ENCODE data around the gene CHADL.
A peak's percentile ranks its signal among the peaks of the same experiment; 100 is the strongest.

The CHADL gene

GRCh38 chr22:41285820-41286638 lies 45.3 kb upstream of the CHADL start, which contains the start of gene RANGAP1 (continued):
- peak; percentile 57; the same call in 1 of the 2 replicates for TF ChIP-seq KLF16 (tag by site-specific recombination; IDR thresholded peaks at IDR 0.05)
- peak; percentile 43; the same call in 1 of the 2 replicates for TF ChIP-seq ZNF121 (tag by site-specific recombination; IDR thresholded peaks at IDR 0.05)
- no peak for TF ChIP-seq ZIC2 (tag by site-specific recombination; IDR thresholded peaks at IDR 0.05)
- no peak; the same call in 1 of the 2 replicates for TF ChIP-seq ZNF501 (tag by site-specific recombination; IDR thresholded peaks at IDR 0.05)
- TF ChIP-seq ZNF670 (tag by site-specific recombination; IDR thresholded peaks at IDR 0.05; ENCODE audit: low read depth) = no peak
- peak; percentile 45; the same call in 1 of the 2 replicates for TF ChIP-seq PBX3 (CRISPR knock-in tag; IDR thresholded peaks at IDR 0.05)
- TF ChIP-seq TRIM28 (IDR thresholded peaks at IDR 0.05; ENCODE audit: borderline replicate concordance, low read length) = no peak
- no peak for TF ChIP-seq ZBTB1 (tag by site-specific recombination; IDR thresholded peaks at IDR 0.05)
- no peak for TF ChIP-seq ZNF561 (tag by site-specific recombination; IDR thresholded peaks at IDR 0.05; ENCODE audit: borderline replicate concordance)
- TF ChIP-seq ZNF221 (tag by site-specific recombination; IDR thresholded peaks at IDR 0.05; ENCODE audit: borderline replicate concordance) = no peak
- peak; percentile 97 for TF ChIP-seq ZNF792 (tag by site-specific recombination; IDR thresholded peaks at IDR 0.05)
- TF ChIP-seq INSM2 (tag by site-specific recombination; IDR thresholded peaks at IDR 0.05) = no peak
- no peak for TF ChIP-seq IKZF3 (tag by site-specific recombination; IDR thresholded peaks at IDR 0.05)
- TF ChIP-seq ZNF223 (tag by site-specific recombination; IDR thresholded peaks at IDR 0.05) = no peak
- TF ChIP-seq ZNF777 (tag by site-specific recombination; IDR thresholded peaks at IDR 0.05; ENCODE audit: borderline replicate concordance) = no peak
- no peak for TF ChIP-seq ZNF449 (tag by site-specific recombination; IDR thresholded peaks at IDR 0.05)
- TF ChIP-seq ZNF37A (tag by site-specific recombination; IDR thresholded peaks at IDR 0.05) = no peak
- TF ChIP-seq ZNF48 (tag by site-specific recombination; IDR thresholded peaks at IDR 0.05) = no peak
- no peak for TF ChIP-seq ZNF354C (tag by site-specific recombination; IDR thresholded peaks at IDR 0.05; ENCODE audit: borderline replicate concordance, low read depth)
- no peak for TF ChIP-seq ZNF510 (tag by site-specific recombination; IDR thresholded peaks at IDR 0.05; ENCODE audit: insufficient replicate concordance)
- TF ChIP-seq ZBTB21 (tag by site-specific recombination; IDR thresholded peaks at IDR 0.05) = no peak
- no peak for TF ChIP-seq ZNF658 (tag by site-specific recombination; IDR thresholded peaks at IDR 0.05)
- TF ChIP-seq KLF8 (tag by site-specific recombination; IDR thresholded peaks at IDR 0.05) = peak; percentile 80
- TF ChIP-seq ZNF112 (tag by site-specific recombination; IDR thresholded peaks at IDR 0.05) = no peak
- TF ChIP-seq ZNF280C (tag by site-specific recombination; IDR thresholded peaks at IDR 0.05) = no peak
- no peak for TF ChIP-seq ZNF692 (tag by site-specific recombination; IDR thresholded peaks at IDR 0.05)
- peak; percentile 99 for TF ChIP-seq ZNF266 (tag by site-specific recombination; IDR thresholded peaks at IDR 0.05; ENCODE audit: low read depth)
- TF ChIP-seq ZNF138 (tag by site-specific recombination; IDR thresholded peaks at IDR 0.05; ENCODE audit: borderline replicate concordance) = no peak
- no peak for TF ChIP-seq ZNF433 (tag by site-specific recombination; IDR thresholded peaks at IDR 0.05; ENCODE audit: low read depth)
- TF ChIP-seq ZNF514 (tag by site-specific recombination; IDR thresholded peaks at IDR 0.05) = no peak
- TF ChIP-seq ZNF10 (tag by site-specific recombination; IDR thresholded peaks at IDR 0.05) = no peak
- peak; percentile 17; the same call in 1 of the 2 replicates for TF ChIP-seq ZSCAN23 (tag by site-specific recombination; IDR thresholded peaks at IDR 0.05)

All from HEK293 (cell line).